OCI-LY7 (cell line): ENCODE measurements around the gene LMNTD2. TPM values are rescaled to one million over a fixed set of nuclear protein-coding genes. Genes with fewer than 3 reads are reported as not detected.

Experiments
- BruUV-seq: library from RNA; stranded (reverse); fragments of 400-500 nt; replicated peaks from 2 replicates; lab custom pipeline; 2021; lab: Mats Ljungman, UMichigan
- CTCF ChIA-PET: fragments of 300-600 bp; sonication (Branson Sonifier 250); formaldehyde crosslinking; loops from one replicate; lab custom pipeline; 2022; ENCODE audit warnings: antibody characterized with exemption; ENCODE audit not compliant: unreplicated experiment; lab: Charles Lee
- POLR2A ChIA-PET: fragments of 300-600 bp; sonication (Branson Sonifier 250); formaldehyde crosslinking; loops from one replicate; lab custom pipeline; 2022; ENCODE audit warnings: antibody characterized with exemption; lab: Charles Lee
- DNase-seq: peaks from one replicate; pipeline ENCODE4 v3.0.0-alpha.2; 2015; ENCODE audit warnings: low spot score
- H2AFZ ChIP-seq: fragments of 200-600 bp; sonication (generic), shearing (Covaris generic); 2 replicates; pipeline ENCODE4 v1.6.1; 2014; ENCODE audit warnings: mild to moderate bottlenecking, antibody characterized with exemption, low read length, moderate library complexity
- H3K27ac ChIP-seq: fragments of 200-600 bp; sonication (generic); 2 replicates; pipeline ENCODE4 v1.5.1; 2014; ENCODE audit warnings: mixed run types, low read depth, mild to moderate bottlenecking, moderate library complexity, low read length, inconsistent platforms; ENCODE audit not compliant: poor library complexity, severe bottlenecking
- H3K36me3 ChIP-seq: fragments of 200-600 bp; sonication (generic); 2 replicates; pipeline ENCODE4 v1.6.1; 2014; ENCODE audit warnings: mild to moderate bottlenecking, antibody characterized with exemption, low read length, moderate library complexity, mixed read lengths; ENCODE audit not compliant: insufficient read depth
- H3K4me1 ChIP-seq: fragments of 200-600 bp; sonication (generic); 2 replicates; pipeline ENCODE4 v1.5.1; 2014; ENCODE audit warnings: mild to moderate bottlenecking, low read length; ENCODE audit not compliant: insufficient read depth, poor library complexity, severe bottlenecking
- H3K4me2 ChIP-seq: fragments of 200-600 bp; sonication (generic); 2 replicates; pipeline ENCODE4 v1.6.1; 2014; ENCODE audit warnings: mild to moderate bottlenecking, low read length
- H3K4me3 ChIP-seq: fragments of 200-600 bp; sonication (generic); 2 replicates; pipeline ENCODE4 v1.5.1; 2014; ENCODE audit warnings: mild to moderate bottlenecking, low read depth, low read length; ENCODE audit not compliant: poor library complexity, severe bottlenecking
- H3K79me2 ChIP-seq: fragments of 200-600 bp; sonication (generic); 2 replicates; pipeline ENCODE4 v1.6.1; 2016; ENCODE audit warnings: low read depth, mild to moderate bottlenecking, low read length, moderate library complexity, mixed read lengths; ENCODE audit not compliant: insufficient read depth
- H3K9me2 ChIP-seq: fragments of 200-600 bp; sonication (generic); 2 replicates; pipeline ENCODE4 v1.6.1; 2016; ENCODE audit warnings: mild to moderate bottlenecking, low read length, mixed read lengths; ENCODE audit not compliant: insufficient read depth
- H3K9me3 ChIP-seq: fragments of 200-600 bp; sonication (generic); 2 replicates; pipeline ENCODE4 v1.6.1; 2014; ENCODE audit warnings: mild to moderate bottlenecking, mixed run types, low read length, mixed read lengths
- H4K20me1 ChIP-seq: fragments of 200-600 bp; sonication (generic); 2 replicates; pipeline ENCODE4 v1.6.1; 2014; ENCODE audit warnings: mild to moderate bottlenecking, antibody characterized with exemption, low read length, moderate library complexity, mixed read lengths; ENCODE audit not compliant: insufficient read depth
- CTCF ChIP-seq: fragments of 200-600 bp; sonication (generic); conservative IDR thresholded peaks from 2 replicates; pipeline ENCODE4 v1.5.1; 2014; ENCODE audit warnings: mild to moderate bottlenecking, antibody characterized with exemption, low read length, moderate library complexity, mixed read lengths
- EZH2phosphoT487 ChIP-seq: fragments of 200-600 bp; sonication (generic); IDR thresholded peaks from 2 replicates; pipeline ENCODE4 v1.6.1; 2018; ENCODE audit warnings: low read depth, borderline replicate concordance, mild to moderate bottlenecking, mixed run types, antibody characterized with exemption, low read length, moderate library complexity, mixed read lengths
- intact Hi-C: fragments of 100-400 bp; cut with micrococcal nuclease; formaldehyde crosslinking; loops from one replicate; pipeline ENCODE4 v1.10.0; 2022; ENCODE audit not compliant: unreplicated experiment
- total RNA-seq, 2 experiments: library from RNA; depleted of rRNA in 1 of 2; stranded (reverse); fragments of >200 nt in 1 of 2; shearing (Covaris generic) in 1 of 2; gene quantifications; 2 replicates each; pipeline ENCODE4 v1.2.3, GENCODE V29; 2014 to 2022

Gene LMNTD2
- total RNA-seq, 2 experiments from 2014 or later = 4.7 to 17.7 TPM

GRCh38 chr11:535519-536454 lies 24.8 kb downstream of the LMNTD2 start, which contains the start of gene HRAS:
HRAS (minus strand) TSS chr11:535576.
- H3K79me2 ChIP-seq = no peaks in the 10 kb centered on the region
- TF ChIP-seq EZH2phosphoT487 (no peak), CTCF (no peak)
- peak; percentile 97 for DNase-seq
- peaks cover 17% of the 10 kb centered on the region; the same call in 1 of the 2 replicates for H3K36me3 ChIP-seq
- no TSS peak for BruUV-seq
- peak within 1 kb of the TSS; percentile 80 for H3K27ac ChIP-seq
- no peaks in the 10 kb centered on the region for H3K9me2 ChIP-seq
- ChIA-PET POLR2A (interaction anchor here (0.5 to 1.0 kb wide), 3 partner anchors 29 to 129 kb away, joined by 3 to 6 read pairs (median 4); partner anchors contain the start of gene RNH1), CTCF (interaction anchor here (0.6 kb wide), 2 partner anchors 24 to 198 kb away, joined by 4 to 11 read pairs; no protein-coding TSS in a partner anchor)
- peak within 1 kb of the TSS; percentile 94 for H3K4me3 ChIP-seq
- H3K9me3 ChIP-seq = no peaks in the 10 kb centered on the region
- intact Hi-C loops = loop anchor here (5.0 kb wide), 1 partner anchor 88 kb away; no protein-coding TSS in a partner anchor
- H4K20me1 ChIP-seq = no peaks in the 10 kb centered on the region
- peak within 1 kb of the TSS; percentile 94 for H3K4me2 ChIP-seq
- peak within 1 kb of the TSS; percentile 5; the same call in 1 of the 2 replicates for H2AFZ ChIP-seq
- peaks cover 32% of the 10 kb centered on the region for H3K4me1 ChIP-seq

GRCh38 chr11:535210-535518 lies 25.4 kb downstream of the LMNTD2 start:
- Histone ChIP-seq H3K4me3 (peak overlapping the region; percentile 94), H3K9me3 (no peaks in the 10 kb centered on the region), H3K27ac (peak overlapping the region; percentile 34), H3K4me2 (peak overlapping the region; percentile 92), H3K79me2 (no peaks in the 10 kb centered on the region), H3K9me2 (no peaks in the 10 kb centered on the region), H4K20me1 (no peaks in the 10 kb centered on the region), H3K4me1 (peaks cover 32% of the 10 kb centered on the region), H3K36me3 (peaks cover 17% of the 10 kb centered on the region; the same call in 1 of the 2 replicates), H2AFZ (no peak overlapping the region)
- ChIA-PET CTCF (no interaction called here), POLR2A (no interaction called here)
- no peak for TF ChIP-seq CTCF
- no peak for TF ChIP-seq EZH2phosphoT487
- intact Hi-C loops = loop anchor here (5.0 kb wide), 1 partner anchor 88 kb away; no protein-coding TSS in a partner anchor
- no TSS peak for BruUV-seq
- no peak for DNase-seq
